ENCODE results near the gene UNKL.

The UNKL gene

DNA sequence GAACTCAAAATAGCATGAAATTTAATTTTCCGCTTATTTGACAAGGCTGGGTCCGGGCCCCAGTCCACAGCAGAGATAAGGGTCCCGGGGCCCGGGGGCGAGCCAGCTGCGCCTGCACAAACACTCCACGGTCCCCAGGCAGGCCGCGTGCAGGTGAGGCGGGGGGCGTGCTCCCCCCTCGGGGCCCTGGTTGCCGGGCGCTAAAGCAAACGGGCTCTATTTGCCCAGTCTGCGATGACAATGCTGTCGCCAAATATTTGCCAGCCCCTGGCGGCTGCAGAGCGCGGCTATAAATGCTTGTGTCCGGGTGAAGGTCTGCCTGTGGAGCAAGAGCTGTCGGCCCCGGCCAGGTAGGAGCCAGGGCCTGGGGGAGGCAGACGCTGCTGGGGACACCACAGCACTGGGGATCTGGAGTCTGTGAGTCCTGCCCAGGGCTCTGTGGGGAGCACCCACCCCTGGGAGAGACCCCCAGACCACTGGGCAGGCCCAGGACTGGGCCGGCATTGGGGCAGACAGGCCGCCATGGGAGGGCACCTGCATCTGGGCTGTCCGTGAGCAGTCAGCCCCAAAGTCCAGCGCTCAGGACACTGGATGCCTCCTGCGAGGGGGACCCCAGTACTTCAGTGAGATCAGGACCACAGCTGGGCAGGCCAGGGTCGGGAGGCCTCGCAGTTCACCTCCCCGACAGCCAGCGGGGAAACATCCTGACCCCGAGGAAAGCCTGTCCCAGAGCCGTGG, 16.4 kb upstream of the UNKL start, which contains the start of gene PERCC1:
PERCC1 (plus strand) TSS at position 320 of the 738 bp plus-strand sequence. CDS start 1,516 bp downstream, outside the sequence.
- DNase-seq, result no peak

DNA sequence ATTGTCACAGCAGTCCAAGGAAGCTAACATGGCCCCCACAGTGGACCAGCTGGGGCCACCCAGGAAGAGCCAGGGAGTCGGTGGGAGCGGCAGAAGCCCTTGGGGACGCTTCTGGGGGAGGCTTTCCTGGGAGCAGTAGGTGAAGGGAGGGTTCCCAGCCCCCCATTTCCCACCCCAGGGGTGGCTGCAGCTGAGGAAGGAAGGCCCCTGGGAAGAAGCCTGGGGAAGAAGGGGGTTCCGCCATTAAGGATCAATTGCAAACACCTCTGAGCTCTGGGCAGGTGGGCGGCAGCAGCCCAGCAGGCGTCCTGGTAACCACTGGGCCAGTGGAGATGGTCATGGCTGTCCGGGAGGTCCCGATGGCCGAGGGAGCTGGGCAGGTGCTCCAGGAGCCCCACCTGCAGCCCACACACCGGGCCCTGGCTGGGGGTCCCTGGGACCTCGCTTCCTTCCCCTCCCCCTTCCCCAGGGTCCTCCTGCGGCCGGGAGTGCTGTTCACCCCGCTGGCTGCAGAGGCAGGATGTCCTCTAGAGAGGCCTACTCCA, 15.8 kb upstream of the UNKL start:
- DNase-seq, result no peak

DNA sequence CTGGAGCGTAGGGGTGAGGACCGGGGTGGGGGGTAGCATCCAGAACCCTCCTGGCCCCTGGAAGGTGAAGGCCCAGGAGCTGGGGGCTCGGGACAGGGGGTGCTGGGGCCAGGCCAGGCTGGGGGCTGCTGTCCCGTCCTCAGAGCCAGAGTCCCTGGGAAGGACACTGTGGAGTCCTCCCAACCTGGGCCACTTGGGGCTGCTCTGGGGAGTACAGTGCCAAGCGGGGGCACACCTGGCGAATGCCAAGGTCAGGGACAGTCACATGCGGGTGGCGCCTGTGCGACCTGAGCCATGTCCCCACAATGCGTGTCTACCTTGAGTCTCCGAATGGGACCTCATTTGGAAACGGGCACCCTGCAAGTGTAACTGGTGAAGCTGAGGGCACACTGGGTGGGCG, 15.1 kb upstream of the UNKL start:
- no peak for DNase-seq

DNA sequence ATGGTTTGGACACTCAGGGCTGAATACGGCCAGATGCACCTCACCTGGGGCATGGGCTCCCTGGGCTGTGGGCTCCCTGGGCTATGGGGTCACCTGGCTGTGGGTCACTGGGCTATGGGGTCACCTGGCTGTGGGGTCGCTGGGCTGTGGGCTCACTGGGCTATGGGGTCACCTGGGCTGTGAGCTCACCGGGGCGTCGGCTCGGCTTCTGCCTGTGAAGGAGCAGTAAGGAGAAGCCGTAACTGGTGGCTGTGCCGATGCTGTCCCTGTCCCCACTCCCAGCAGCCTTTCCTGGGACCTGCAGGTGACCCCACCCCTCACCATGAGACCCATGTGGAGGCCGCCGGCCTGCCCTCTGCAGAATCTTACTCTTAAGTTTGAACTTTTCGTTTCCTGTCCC, 14.5 kb upstream of the UNKL start:
- no peak for DNase-seq

DNA sequence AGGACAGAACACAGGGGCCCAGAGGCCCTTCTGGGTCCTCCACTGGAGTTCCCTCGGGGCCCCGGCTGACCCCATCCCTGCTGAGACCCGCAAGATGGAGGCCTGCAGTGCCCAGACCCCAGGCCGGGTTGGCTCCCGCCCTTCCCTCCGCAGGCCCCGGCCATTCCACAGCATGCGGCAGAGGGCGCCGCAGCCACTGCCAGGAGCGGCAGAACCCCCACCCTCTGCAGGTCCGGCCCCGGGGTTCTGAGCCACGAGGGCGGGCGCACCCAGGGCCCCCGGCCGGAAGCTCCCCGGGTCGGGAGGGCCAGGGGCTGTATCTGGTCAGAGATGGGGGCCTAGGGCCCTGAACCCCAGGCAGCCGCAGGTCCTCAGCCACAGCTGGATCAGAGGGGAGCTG, 14.0 kb upstream of the UNKL start:
- no peak for DNase-seq

DNA sequence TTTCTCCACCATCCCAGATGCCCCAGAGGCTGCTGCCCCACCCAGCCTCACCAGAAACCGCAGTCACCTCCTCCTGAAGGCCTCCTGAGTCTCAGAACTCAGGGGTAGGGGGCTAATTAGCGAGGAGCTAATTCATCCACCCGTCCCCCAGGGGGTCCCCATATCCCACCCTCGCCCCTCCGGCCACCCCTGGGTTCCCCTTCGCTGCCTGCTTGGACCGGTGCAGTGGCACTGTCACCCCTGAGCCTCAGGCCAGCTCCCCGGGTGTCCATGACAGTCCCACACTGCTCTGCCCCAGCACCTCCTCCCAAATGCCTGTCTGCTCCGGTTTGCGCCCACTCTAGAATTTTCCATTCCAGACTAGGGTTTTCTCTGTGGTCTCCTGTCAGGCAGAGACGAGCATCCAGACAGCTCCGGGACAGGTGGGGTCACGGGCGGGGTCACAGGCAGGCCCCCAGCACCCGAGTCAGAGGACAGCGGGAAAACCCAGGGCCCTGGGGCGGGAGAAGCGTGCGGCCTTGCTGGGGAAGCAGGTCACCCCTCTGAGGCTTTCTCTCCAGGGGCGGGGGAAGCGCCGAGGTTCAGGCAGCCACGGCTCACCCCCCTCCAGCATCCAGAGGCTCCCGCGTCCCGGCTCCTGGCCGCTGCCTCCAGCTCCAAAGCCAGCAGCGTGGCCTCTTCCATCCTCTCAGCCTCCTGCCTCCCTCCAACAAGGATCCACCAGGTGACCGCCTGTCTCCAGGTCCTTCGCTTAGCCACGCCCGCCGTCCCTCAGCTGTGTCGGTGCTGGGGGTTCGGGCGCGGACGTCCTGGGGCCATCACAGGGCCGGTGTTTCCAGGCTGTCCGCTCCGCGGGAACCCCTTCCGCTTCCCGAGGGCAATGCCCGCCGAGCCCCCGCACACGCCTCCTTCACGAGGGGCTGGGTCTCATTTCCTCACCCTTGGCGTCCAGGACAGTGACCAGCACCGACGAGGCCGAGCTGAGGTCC, 13.3 kb upstream of the UNKL start:
- DNase-seq, result no peak

DNA sequence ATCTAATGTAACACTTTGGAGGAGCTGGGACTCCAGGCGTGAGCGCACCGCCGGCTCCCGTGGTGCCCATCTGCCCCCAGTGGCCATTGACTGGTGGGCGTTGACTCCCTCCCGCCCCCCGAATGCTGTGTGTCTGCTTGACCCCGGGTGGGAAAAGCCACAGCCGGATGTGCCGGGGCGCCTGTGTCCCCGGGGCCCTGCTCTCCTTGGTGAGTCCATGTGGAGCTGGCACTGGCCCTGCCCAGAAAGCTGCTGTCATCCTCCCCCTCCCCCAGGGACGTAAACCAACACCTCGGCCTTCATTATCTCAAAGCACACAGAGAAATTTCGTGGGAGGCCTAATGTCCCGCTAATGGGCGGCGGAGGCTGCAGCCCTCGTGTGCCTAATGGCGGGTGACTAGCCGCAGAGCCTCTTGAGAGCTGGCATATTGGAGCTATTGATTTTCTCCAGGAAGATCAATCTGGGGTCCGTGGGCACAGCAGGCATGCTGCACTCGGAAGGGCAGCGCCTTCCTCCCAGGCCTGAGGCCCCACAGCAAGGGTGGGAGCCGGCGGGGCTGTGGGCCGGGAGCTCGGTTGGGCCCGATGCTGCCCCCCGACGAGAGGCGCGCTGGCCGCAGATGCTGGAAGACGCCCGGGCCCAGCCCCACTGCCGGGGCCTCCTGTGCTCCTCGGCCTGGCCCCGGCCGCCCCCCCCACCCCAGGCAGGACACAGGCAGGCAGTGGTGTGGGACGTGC, 12.4 kb upstream of the UNKL start:
- no peak for DNase-seq

DNA sequence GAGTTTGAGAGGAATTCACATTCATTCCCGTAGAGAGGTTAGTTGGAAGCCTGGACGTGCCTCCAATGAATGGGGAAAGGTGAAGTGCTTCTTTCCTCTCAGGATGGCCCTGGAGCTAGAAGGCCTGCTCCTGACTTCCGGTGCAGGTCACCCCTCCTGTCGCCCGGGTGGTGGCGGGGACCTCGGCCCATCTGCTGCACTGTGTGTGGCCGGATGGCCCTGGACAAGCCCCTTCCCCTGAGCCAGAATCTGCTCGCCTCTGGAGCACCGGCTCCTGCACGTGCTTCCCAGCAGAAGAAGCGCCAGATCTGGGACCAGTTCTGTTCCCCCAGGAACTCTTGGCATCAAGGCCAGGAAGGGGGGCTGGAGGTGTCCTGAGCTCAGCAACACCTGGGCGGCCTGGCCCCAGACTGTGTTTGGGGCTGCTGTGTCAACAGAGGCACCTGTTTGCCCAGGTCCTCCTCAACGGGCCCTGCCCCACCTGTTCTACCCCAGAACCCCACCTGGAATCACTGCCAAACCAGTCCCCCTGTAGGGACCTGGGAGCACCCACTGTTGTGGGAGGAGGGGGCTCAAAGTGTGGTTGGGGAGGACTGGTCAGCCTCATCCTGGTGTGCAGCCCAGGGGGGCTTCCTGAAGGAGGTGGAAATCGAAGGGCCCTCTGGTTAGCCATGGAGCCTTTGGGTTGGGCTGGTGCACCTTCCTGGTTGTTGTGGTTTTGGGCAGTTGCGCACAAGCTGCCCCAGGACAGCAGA, 11.3 kb upstream of the UNKL start:
- DNase-seq, result no peak

DNA sequence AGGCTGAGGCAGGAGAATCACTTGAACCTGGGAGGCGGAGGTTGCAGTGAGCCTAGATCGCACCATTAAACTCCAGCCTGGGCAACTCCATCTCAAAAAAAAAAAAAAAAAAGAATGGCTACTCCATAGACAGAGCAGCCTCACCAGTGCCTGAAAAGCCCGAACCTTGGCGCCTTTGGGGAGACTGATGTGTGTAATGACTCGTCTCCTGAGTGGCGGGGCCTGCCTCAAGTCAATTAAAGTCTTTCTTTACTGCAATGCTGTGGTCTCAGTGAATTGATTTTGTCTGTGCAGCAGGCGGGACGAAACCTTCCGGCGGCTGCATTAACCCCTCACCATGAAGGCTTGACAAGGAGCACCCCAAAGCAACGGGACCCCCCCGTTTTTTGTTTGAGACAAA, 9.5 kb upstream of the UNKL start:
- DNase-seq, result no peak

DNA sequence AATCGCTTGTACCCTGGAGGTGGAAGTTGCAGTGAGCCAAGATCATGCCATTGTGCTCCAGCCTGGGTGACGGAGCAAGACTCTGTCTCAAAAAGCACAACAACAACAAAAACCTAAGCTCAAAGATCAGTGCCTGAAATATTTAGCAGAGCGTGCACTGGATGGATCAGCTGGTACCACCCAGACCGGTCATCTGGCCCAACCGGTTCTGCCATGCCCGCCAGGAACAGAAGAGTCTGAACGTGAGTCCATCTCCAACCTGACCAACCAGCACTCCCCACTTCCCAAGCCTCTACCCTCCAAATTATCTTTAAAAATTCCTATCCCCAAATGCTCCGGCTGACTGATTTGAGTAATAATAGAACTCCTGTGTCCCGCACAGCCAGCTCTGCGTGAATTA, 7.6 kb upstream of the UNKL start:
- no peak for DNase-seq

DNA sequence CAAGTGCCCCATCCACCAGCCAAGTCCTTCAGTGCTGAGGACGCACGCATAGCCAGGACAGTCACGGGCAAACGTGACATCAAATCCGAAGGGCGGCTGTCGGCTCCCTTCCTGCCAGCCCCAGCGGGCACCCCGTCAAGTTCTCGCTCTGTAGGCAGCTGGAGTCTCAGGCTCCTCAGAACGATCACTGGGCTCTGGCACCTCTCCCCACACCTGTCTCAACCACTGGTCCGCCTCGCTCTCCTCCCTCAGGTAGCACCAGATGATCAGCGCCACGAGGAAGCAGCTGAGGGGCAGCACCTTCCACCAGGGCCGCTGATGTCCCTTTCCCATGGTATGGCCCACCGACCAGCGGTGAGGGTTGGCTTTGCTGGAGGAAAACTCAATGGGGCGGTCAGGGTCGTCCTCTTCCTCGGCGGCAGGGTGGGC, 5.6 kb upstream of the UNKL start:
- DNase-seq, result no peak

DNA sequence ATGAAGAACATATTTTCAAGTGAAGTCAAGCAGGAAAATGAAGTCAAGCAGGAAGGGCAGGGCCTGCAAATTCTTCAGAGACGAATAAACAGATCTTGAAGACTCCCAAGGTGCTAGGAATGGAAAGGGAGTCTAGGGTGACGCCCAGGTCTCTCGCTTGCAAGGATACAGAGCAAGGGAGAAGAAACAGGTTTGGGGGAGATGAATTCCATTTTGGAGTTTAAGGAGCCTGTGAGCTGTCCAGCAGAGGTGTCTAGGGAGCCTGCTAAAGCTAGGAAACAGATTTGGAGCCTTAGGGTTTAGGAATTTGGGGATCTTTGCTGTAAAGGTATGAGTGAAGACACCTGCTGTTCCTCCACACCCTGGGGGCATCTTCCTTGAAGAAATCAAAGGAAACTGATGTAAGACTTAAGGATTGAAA, 2.0 kb upstream of the UNKL start:
- peak; percentile 22 for DNase-seq

DNA sequence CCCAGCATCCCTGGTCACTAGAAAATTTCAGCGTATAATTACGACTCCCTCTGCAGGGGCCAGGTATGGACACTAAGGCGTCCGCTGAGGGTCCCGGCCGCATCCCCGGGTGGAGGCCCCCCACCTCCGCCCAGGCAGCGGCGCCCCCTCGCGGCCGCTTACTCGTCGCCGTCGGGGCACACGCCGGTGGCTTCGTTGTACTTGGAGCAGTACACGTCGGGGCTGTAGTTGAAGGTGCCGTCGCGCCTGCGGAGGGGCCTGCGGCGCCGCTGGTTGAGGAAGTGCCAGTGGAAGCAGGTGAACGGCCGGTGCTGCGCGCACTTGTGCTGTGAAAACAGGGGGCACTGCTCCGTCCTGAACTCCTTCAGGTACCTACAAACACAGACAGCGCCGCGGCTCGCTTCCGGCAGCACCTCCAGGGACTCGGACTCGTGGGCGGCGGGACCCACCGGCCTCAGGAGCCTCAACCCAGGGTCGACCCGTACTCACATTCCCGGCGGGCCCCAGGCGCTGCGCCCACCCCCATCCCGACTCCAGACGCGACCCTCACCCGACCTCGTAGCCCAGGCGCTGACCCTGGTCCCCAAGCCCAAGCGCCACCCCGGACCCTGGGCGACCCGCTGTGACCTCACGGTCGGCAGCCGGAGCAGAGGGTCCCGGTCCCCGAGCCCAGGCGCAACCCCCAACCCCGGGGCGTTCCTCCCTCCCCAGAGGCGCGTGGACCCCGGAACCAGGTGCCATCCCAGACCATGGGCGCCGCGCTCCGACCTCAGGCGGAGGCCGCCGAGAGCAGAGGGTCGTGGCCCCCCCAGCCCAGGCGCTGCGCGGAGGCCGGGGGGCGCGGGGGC, 596 bp downstream of the UNKL start:
- peak; percentile 24 for DNase-seq

DNA sequence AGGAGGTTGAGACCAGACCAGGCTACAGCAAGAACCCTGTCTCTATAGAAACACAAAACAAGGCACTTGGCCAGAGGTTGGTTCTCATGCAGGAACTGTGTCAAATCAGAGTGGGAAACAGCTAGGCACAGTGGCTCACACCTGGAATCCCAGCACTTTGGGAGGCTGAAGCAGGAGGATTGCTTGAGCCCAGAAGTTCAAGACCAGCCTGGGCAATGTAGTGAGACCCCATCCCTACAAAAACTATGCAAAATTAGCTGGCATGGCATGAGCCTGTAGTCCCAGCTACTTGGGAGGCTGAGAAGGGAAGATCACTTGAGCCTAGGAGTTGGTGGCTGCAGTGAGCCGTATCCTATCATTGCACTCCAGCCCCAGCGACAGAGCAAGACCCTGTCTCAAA, 1.7 kb downstream of the UNKL start:
- DNase-seq, result no peak

DNA sequence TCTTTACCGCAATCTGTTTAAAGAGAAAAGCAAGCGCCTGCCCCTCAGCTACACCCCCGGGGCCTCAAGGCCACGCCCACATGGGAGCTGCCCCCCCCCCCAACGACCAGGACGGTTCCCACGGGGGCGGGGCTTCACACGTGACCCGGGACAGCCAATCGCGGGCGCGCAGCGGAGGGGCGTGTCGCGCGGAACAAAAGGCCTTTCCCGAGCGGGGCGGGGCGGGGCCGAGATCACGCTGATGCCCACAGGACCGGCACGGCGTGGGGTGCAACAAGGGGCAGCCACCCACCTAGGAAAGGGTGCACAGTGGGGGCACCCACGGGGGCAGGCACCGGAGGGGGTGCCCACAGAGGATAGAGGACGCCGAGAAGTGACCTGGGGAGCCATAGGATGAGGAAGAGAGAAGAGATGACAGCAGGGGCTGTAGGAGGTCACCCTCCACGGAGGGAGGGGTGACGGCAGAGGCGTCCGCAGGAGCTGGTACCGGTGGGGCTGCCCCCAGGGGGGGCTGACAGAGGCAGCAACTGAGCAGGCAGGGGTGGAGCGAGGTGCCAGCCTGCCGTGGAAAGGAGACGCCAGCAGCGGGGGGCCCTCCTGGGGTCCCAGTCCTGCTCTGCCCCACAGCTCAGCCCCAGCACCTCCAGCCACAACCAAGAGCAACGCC, 6.2 kb downstream of the UNKL start:
- DNase-seq, result peak; percentile 68

DNA sequence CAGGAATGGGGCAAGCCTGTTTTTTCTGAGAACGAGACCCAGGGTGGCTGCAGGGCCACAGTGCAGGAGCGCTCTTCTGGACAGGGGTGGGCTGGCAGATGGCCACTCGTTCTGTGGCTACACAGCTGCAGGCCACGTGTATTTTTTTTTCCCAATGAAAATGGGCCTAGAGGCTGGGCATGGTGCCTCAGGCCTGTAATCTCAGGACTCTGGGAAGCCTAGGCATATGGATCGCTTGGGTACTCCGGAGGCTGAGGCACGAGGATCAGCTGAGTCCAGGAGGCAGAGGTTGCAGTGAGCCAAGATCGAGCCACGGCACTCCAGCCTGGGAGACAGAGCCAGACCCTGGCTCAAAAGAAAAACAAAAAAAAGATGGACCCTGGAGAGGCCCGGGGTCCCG, 6.8 kb downstream of the UNKL start:
- no peak for DNase-seq

DNA sequence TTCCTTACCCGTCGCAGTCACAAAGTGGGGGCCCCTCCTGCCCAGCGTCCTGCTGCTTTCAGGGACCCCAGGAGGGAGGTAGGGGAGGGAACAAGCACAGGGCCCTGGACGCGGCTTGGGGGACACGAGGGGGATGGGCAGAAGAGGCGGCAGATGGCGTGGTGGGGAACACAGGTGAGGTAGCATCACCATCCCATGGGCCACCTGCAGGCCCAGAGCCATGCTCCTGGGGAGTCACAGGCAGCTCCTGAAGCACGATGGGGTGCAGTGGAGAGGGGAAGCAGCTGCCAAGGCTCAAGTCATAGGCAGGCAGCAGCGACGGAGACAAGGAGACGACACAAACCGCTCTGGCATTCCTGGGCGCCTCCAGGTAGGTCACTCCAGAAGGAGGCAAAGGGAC, 10.8 kb downstream of the UNKL start:
- DNase-seq, result no peak

DNA sequence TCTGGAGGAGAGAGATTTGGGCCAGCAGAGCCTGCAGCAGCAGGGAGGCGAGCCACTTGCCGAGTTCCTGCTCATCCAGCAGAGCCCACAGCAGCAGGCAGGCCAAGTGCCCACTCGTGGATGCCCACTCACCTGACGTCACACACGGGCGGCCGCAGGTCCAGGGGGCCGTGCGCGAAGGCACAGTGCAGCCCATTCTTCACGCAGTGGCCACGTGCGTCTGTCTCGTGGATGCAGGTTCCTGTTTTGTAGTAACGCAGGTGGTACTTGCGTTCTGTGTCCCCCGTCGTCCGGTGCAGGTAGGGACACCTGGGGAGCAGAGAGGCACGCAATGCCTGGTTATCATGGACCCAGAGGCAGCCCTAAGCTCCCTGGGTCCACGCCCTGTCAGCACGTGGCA, 11.5 kb downstream of the UNKL start:
- DNase-seq, result no peak

DNA sequence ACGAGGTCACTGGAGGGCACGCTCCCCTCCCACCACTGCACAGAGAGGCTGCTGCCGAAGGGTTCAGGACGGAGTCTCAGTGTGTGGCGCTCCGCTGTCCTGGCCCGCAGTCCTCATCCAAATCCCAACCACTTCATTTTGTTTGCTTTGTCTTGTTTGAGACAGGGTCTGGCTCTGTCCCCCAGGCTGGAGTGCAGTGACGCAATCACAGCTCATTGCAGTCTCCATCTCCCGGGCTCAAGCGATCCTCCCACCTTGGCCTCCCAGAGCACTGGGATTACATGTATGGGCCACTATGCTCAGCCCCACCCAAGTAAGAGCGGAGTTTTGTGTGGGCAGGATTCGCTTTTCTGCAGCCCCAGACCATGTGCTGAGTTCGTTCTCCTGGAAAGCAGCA, 12.7 kb downstream of the UNKL start:
- DNase-seq, result no peak

DNA sequence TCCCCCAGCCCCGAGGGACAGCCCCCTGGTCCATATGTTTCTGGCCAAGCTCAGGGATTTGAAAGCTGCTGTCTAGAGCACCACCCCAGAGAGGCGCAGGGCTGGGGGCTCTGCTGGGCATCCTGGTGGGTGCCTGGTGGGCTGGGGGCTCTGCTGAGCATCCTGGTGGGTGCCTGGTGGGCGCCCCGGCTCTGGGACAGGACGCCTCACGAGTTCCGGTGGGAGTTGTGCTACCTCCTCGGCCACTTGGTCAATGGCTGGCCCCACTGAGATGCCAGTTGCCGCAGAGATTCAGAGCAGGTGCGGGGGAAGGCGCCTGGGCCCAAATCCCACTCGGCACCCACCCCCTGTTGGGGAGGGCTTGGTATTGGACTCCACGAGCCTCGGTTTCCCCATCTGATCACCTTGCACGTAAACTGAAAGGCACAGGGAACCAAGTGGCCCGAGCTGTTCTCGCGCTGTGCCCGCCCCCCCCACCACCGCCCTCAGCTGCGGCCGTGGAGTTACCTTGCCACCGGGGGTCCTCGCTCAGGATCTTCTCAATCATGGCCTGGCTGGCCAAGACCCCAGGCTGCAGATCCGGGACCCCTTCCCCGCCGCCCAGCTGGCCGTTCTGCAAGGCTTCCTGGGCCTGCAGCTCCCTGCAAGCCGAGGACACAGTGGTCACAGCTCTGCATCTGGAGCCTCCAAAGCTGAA, 13.3 kb downstream of the UNKL start:
- DNase-seq, result no peak
